Embryonic facial prominence (tissue), 1 donor: Measurements from ENCODE around the gene EPB41L4B.

Experiments used
- DNase-seq: peaks from one replicate; pipeline ENCODE4 v3.0.0-alpha.2; 2016; ENCODE audit errors: extremely low spot score

The EPB41L4B gene

DNA sequence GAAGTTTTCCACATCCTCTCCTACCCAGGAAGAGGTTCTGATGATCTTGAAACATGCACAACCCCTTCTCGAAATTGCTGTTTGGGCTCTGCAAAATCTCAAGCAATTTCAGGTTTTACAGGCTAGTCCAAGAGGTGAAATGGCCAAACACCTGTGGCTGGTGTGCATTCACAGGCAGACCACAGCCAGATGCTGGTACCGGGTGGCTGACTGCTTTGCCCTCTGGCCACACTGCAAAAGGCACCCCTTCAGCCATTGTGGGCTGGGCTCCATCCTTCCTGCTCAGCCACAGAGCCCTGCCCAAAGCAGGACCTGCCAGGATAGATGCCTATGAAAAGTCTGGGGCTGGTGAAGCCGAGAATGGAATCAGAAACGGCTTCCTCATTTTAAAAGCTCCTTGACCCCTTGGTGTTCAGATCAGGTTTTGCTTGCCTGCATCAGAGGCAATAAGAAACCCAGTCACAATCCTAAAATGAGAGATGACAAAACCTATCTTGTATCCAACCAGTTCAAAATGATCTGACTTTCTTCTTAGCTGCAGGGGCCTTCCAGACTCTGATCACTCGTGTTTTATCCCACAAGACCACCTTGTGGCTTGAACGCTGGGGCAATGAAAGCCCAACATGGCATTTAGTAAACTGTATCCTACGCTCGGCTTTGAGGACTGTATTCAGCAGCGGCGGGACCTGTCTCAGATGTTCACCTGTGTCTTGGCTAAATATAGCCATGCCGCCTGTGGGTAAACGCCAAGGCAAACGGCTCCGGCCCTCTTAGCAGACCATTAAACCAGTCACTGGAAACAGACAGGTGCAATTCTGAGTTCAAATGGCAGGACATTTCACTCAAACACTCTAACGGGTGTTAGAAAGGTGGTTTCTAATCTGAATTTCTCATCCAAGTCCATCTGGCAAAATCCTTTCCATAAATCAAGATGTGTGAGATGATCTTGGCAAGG lies 49.6 kb downstream of the EPB41L4B start:
- no peak for DNase-seq

- DNase-seq = no peak
These were observed 50.4 kb downstream of the EPB41L4B start for GRCh38 chr9:109270441-109270840.

GRCh38 chr9:109269839-109270238 lies 51.0 kb downstream of the EPB41L4B start:
- DNase-seq = no peak

DNA sequence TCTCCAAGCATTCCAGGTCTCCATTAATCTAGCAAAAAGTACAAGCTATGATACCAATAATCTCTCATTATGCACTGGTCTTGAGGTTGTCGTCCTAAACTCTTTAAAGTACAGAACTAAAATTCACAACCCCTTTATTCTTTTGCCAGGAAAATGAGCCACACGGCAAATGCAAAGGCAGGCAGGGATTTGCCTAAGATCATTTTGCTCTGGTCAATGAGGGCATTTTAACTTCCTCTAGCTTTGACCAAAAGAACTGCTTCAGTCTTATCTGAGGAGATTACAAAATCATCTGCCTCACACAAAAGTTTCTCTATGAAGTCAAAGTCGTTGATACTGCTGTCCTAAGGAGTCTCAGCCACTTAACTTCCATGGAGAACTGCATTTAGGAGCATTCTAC lies 51.8 kb downstream of the EPB41L4B start:
- DNase-seq = no peak

- DNase-seq = no peak
These were observed 53.3 kb downstream of the EPB41L4B start for GRCh38 chr9:109267555-109267954.

DNA sequence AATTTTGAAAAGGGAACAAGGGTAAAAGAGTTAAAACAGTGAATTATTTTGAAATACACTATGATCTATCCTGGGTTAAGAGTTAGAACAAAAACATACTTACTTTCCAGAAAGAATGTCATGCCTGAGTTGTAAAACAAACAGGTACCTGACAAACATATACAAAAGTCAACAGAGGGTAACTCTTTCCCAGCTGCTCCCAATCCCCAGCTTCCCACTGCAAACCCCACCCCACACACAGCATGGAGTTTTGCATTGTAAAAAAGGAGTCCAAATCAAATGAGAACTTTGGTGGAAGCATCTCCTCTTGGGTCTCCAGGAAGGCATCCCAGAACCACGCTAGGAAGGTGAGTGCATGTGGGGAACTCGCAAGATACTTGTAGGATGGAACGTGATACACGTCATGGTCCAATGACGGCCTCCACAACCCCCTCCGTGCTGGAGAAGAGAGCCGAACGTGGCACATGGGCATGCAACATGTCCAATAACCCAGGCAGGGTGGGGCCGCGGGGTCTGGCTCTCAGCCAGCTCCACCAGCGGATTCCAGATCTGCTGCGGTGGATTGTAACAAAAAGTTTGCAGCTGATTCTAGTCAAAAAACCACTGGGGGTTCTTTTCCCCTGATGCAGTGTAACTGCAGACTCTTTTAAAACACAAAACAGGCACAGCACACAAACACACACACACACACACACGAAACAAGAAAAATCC lies 55.8 kb downstream of the EPB41L4B start:
- peak; percentile 53 for DNase-seq

GRCh38 chr9:109263358-109263757 lies 57.5 kb downstream of the EPB41L4B start:
- DNase-seq = no peak

DNA sequence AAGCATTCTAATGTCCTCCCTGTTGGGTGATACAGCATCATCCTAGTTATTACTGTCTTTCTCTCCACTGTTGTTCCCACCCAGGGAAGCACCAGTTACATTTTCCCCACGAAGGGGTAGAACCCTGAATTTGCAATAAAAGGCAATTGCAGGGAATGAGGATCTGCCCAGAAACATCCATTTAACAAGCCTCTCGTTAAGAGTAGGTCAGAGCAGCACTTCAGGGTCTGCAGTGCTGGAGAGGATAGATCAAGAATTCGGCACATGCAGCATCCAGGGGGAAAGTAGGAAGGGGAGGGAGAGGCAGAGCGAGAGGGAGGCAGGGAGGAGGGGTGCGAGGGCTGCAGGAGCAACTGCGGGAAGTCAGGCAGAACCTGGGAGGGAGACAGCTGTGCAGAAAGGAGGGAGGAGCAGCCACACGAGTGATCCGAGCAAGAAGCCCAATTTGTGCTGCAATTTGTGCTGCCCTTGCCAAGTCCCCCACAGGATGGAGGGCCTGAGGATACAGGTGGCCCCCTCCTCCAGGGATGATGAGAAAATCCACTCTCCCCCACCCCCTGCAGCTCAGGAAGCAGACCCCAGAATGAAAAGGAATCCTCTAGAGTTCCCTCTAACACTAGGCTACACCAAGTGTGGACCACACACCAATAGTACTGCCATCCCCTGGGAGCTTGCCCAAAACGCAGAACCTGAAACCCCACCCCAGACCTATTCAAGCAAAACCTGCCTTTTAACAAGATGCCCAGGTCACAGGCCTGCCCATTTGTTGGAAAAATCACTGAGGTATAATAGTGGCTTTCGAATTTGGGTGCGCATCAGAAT lies 62.2 kb downstream of the EPB41L4B start:
- peak; percentile 21 for DNase-seq

DNA sequence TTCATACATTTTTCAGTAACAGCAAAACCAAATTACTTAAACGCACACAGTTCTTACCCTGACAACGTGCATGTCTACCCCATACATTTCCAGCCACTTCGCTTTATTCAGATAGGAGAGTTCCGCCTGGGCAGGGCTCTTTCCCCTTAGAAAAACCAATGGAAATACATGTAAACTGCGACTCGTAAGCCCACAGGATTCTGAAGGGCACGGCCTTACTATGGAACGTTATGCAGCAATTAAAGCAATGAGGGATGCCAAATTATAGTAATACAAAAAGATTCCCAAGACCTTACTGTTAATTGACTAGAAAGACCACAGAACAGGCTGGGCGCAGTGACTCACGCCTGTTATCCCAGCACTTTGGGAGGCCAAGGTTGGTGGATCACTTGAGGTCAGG lies 64.5 kb downstream of the EPB41L4B start:
- DNase-seq = no peak

DNA sequence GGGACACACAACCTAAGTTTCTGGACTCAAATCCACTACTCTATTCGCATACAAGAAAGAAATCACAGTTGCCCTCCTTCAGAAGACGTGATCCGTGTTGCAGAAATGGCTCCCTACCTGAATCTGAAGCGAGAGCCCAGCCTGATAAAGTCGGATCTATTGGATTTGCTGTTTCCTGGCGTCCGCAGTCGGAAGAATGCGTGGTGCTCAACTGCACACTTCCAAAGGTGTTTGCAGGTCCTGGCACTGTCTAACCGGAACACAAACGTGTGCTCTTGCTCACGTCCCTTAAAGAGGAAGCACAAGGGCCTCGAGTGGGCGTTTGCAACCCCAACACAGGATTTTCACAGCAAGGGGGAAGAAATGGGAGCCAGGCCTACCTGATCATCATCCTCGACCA lies 65.5 kb downstream of the EPB41L4B start:
- no peak for DNase-seq

DNA sequence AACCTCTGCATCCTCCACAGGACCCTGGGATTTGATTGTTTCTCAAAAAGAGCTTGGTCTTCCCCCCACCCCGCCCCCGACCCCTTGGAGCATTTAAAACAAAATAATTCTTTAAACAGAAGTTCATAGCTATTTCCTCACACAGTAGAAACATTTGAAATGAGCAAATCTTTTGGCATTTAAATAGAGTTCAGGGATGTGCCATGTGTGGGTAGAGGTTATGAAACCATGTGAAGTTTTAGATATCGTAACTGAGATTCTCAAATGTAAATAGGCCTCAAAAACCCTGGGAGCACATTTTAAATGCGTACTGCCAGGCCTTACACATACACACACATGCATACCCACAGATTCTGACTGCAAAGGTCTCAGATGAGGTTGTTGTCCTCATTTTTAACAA lies 66.5 kb downstream of the EPB41L4B start:
- DNase-seq = no peak

- no peak for DNase-seq
These were observed 67.1 kb downstream of the EPB41L4B start for GRCh38 chr9:109253637-109254284.

GRCh38 chr9:109253241-109253636 lies 67.6 kb downstream of the EPB41L4B start:
- no peak for DNase-seq

- DNase-seq = no peak
These were observed 68.6 kb downstream of the EPB41L4B start for GRCh38 chr9:109252291-109252690.

GRCh38 chr9:109251776-109252106 lies 69.1 kb downstream of the EPB41L4B start:
- no peak for DNase-seq

- no peak for DNase-seq
These were observed 69.6 kb downstream of the EPB41L4B start for GRCh38 chr9:109251080-109251775.

DNA sequence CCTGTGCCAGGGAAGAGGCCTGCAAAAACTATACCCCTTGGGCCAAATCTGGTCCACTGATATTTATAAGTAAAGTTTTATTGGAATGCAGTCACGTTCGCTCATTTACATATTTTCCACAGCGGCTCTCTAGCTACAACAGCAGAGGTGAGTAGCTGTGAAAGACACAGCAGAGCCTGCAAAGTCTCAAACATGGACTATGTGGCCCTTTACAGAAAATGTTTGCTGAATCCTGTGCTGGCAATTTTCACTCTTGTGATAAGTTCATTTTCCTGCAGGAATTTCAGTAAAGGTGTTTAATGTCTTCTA lies 70.1 kb downstream of the EPB41L4B start:
- no peak for DNase-seq

DNA sequence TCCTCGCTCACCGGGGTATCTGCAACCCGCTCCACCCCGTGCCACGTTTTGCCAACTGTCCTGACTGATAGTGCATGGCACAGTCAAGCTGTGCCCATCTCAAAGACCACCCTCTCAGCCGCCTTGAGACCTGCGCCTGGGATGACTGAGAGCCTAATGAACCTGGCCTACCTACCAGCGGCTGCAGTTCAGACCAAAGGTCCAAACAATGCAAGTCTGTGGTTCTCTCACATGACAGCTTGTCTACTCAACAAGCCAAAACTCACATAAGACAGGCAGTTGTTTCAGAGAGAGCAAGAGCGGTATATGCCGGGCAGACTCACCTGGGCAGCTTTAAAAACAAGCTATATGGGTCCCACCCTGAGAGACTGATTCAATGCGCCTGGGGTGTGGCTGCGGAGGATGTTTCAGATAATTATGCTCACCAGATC lies 70.5 kb downstream of the EPB41L4B start:
- DNase-seq = no peak

DNA sequence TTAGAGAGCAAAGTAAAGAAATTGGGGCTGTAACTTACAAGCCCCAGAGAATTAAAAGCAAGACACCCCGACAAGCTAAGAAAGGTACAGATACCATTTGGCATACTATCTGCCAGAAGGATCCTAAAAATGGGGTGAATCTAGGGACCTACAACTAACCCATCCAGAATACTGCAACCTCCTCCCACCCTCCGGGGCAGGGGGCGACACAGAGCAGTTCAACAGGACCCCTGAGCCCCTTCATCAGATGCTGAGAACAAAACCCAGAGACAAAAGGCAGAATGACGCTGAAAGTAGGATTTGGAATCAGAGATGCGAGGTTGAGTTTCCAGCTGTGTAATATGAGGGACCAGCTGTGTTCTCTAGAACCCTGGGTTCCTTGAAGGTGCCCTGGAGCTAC lies 71.2 kb downstream of the EPB41L4B start:
- DNase-seq = no peak

- DNase-seq = no peak
These were observed 72.7 kb downstream of the EPB41L4B start for GRCh38 chr9:109248133-109248581.

- no peak for DNase-seq
These were observed 73.6 kb downstream of the EPB41L4B start for GRCh38 chr9:109247228-109247627.
